HG03135 (cell line): ENCODE data around the gene UBE4B.
A peak's percentile ranks its signal among the peaks of the same experiment; 100 is the strongest.
"Not testable (repeated sequence)": the region's sequence is repeated elsewhere in the genome, so short reads cannot be mapped to it uniquely, and the experiment has no call there.

Experiments
- ATAC-seq: cut with Tn5 transposase; IDR thresholded peaks from one replicate; pipeline ENCODE4 v1.9.1; 2021; ENCODE audit warnings: mild to moderate bottlenecking, moderate library complexity; ENCODE audit not compliant: unreplicated experiment

UBE4B gene

GRCh38 chr1:10208537-10208936 lies 175.8 kb downstream of the UBE4B start:
- no peak for ATAC-seq

- ATAC-seq = no peak
Observed at GRCh38 chr1:10209590-10209904, 176.8 kb downstream of the UBE4B start.

GRCh38 chr1:10209905-10210810 lies 177.4 kb downstream of the UBE4B start, which contains the start of gene KIF1B:
Gene KIF1B (plus strand): TSS chr1:10210570. CDS start chr1:10232329, 21,759 bp downstream.
- peak; percentile 94 for ATAC-seq

DNA sequence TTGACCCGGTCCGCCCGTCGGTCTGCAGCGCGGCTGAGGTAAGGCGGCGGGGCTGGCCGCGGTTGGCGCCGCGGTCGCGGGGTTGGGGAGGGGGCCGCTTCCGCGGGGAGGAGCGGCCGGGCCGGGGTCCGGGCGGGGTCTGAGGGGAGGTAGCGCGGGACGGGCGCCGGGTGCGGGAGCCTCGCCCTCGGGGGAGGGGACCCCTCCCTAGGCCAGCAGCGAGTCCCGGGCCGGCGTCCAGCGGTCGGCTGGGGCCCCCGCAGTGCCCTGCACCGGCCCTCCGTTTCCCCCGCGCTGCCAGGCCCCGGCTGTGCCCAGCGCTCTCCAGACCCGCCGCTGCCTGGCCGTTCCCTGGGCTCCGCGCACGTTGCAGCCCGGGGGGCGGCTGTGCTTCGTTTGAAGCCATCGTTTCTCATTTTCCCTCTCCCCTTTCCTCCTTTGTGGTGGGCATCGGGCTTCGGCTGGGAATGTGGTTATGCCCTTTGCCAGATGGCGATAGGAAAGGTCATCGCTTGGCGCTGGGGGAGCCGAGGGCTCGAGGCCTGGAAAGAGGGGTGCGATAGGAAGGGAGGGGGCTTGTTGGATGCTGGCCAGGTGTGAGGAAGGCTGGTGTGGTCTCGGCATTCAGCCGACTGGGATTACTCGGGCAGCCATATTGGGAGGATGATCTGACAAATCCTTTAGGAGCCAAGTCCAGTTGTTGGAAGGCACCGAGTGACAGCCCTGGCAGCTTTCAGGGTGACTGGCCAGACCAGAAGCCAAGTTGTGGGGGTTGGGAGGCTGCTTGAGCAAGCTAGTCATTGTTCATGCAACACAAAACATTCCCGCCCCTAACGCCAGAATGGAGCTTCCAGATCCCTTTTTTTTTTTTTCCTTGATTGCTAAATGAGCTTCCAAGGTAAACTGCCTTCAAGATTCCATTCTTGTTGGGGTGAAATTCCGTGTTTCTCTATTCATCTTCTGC lies 178.4 kb downstream of the UBE4B start:
- peak; percentile 13 for ATAC-seq

- ATAC-seq = no peak
Observed at GRCh38 chr1:10211805-10212410, 179.2 kb downstream of the UBE4B start.

DNA sequence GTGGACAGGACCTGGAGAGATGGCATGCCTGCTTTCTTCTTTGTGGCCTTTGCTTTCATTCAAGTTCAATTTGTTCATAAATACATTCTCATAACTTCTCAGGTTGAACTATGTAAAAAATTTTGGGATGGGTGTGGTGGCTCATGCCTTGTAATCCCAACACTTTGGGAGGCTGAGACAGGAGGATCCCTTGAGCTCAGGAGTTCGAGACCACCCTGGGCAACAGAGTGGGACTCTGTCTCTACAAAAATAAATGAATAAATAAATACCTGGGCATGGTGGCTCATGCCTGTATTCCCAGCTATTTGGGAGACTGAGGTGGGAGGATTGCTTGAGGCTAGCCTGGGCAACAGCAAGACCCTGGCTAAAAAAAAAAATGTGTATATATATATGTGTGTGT lies 179.7 kb downstream of the UBE4B start:
- no peak for ATAC-seq

DNA sequence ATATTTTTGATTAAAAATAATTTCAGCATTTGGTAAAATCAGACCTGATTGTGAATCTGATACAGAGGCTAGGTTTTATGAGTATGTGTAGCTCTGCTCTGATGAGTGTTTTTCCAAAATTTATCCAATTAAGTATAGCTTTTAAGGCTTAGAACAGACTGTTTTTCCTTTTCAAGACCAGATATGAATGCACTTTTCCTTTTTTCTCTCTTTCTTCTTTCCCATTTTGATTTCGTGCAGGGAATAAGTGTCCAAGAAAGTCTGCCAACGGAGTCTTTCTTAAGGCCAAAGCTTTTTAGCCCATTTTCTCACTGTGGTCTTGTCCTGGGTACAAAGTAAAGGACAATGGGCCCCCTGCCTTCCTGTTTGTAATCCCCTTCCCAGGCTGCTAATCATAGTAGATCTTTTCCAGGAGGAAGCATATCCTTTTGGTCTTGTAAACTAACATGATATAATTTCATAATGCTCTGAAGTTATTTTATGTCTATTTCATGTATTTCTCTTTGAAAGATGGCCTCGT lies 180.5 kb downstream of the UBE4B start:
- no peak for ATAC-seq

DNA sequence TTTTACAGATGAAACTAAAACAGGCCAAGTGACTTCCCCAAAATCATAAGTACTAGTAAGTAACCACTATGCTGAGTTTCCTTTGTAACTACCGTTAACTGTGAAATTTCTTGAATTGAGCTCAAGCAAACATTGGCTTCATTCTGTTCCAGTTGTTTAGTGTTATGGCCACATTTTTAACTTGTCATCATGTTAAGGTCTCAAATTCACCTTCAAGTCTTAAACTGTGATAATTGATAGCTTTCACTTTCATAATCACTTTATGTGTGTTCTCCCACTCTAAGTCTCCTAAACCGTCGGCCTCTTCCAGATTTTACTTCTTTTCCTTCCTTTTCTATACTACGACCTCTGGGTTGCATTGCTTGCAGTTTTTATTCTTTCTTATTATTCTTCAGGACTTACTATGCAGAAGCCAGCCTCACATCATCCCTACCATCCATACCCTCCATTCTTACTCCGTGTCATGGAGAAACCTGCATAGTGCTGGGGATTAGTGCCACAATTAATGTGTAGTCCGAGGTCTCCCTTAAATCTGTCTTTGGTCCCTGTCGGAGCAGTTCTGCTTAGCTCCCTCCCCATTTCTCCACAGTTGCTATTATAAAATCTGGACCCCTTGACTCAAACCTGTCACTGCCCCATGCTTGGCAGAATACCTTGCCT lies 183.5 kb downstream of the UBE4B start:
- no peak for ATAC-seq

DNA sequence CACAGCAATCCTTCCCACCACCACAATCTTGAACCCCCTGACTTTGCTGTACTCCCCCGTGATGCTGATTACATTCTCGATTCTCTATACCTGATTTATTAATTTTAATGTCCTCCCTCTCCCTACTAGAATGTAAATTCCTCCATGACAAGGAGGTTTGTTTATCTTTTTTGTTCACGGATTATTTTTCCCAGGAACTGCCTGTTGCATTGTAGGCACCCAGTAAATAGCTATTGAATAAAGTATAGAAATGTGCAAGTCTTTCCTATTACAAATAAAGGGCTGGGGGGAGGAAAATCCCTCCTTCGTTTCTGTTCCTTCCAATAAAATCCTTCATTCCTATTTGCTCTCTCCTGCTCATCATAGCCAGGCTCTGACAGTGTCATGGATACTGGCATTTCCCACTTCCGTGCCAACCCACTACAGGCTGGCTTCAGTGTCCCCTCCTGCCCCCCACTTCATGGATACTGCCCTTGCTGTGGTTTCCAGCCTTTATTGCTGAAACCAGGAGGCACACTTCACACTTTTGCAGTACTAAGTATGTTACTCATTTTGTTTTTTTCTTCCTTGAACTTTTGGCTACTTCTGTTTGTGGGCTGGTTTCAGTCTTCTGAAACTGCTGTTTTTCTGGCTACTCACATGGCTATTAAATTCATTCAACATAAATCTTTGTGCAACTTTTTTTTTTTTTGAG lies 185.1 kb downstream of the UBE4B start:
- ATAC-seq = no peak

DNA sequence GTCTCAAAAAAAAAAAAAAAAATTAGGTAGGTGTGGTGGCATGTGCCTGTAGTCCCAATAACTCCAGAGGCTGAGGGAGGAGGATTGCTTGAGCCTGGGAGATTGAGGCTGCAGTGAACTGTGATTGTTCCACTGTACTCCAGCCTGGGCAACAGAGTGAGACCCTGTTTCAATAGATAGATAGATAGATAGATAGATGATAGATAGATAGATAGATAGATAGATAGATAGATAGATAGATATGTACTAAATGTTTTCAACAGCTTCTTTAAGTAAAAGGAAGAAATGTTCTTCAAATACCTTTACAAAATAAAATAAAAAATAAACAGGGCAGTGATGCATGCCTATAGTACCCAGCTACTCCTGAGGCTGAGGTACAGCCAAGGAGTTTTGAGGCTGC lies 187.4 kb downstream of the UBE4B start:
- no peak for ATAC-seq

- ATAC-seq = not testable (repeated sequence)
Observed at GRCh38 chr1:10220657-10221056, 187.9 kb downstream of the UBE4B start.

DNA sequence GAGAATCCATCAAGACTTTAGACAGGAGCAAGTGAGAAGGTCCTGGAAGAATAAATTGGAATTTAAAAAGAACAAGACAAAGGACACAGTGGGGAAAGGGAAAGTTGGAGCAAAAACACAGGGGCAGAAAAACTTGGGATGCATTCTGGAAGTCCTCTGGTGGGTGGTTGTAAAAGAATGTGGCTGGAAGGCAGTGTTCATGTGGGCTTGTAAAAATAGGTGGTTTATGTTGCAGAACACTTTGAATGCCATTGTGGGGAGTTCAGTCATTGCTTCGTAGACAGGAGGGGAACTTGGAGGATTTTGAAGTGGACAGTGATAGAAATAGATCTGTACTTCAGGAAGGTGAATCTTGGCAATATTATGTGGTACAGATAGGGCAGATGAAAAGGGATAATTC lies 192.8 kb downstream of the UBE4B start:
- ATAC-seq = no peak

DNA sequence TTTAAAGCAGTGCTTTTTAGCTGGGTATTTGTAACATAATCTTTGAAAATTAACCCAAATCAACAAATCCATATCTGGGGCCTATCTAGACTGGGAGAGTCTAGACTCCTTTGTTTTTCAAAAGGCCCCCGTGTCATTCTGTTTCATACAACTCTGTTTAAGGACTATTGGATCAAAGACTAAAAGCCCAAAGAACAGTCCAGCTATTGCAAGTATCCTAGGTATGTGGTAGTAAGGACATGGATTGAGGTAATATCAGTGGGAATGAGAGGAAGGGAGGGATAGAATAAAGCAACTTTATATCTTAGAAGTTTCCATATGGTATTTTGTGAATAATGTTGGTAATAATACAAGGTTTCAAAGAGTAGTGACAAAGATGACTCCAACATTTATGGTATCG lies 195.8 kb downstream of the UBE4B start:
- ATAC-seq = no peak

- ATAC-seq = no peak
Observed at GRCh38 chr1:10229903-10230302, 197.1 kb downstream of the UBE4B start.
